ENCODE results near the gene JARID2.

Gene JARID2

GRCh38 chr6:15256538-15257271 lies 10.8 kb downstream of the JARID2 start:
- TF ChIP-seq SIN3A (IDR thresholded peaks at IDR 0.05; ENCODE audit: borderline replicate concordance, insufficient read depth, low read length) = no peak
- TF ChIP-seq, protein P1, sequence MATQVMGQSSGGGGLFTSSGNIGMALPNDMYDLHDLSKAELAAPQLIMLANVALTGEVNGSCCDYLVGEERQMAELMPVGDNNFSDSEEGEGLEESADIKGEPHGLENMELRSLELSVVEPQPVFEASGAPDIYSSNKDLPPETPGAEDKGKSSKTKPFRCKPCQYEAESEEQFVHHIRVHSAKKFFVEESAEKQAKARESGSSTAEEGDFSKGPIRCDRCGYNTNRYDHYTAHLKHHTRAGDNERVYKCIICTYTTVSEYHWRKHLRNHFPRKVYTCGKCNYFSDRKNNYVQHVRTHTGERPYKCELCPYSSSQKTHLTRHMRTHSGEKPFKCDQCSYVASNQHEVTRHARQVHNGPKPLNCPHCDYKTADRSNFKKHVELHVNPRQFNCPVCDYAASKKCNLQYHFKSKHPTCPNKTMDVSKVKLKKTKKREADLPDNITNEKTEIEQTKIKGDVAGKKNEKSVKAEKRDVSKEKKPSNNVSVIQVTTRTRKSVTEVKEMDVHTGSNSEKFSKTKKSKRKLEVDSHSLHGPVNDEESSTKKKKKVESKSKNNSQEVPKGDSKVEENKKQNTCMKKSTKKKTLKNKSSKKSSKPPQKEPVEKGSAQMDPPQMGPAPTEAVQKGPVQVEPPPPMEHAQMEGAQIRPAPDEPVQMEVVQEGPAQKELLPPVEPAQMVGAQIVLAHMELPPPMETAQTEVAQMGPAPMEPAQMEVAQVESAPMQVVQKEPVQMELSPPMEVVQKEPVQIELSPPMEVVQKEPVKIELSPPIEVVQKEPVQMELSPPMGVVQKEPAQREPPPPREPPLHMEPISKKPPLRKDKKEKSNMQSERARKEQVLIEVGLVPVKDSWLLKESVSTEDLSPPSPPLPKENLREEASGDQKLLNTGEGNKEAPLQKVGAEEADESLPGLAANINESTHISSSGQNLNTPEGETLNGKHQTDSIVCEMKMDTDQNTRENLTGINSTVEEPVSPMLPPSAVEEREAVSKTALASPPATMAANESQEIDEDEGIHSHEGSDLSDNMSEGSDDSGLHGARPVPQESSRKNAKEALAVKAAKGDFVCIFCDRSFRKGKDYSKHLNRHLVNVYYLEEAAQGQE (IDR thresholded peaks at IDR 0.05; ENCODE audit: insufficient read depth in 1 of 2, low read depth in 2 of 2, low read length in 2 of 2) = no peak
- no peak for TF ChIP-seq FOXP2 (optimal IDR thresholded peaks at IDR 0.05; ENCODE audit: borderline replicate concordance, extremely low read depth, extremely low read length, insufficient read depth)
- TF ChIP-seq POLR2AphosphoS5 (IDR thresholded peaks at IDR 0.05; ENCODE audit: low read depth, low read length) = no peak
- no peak for TF ChIP-seq TAF1 (IDR thresholded peaks at IDR 0.05; ENCODE audit: borderline replicate concordance, insufficient read depth, low read length)

- TF ChIP-seq TAF1 (IDR thresholded peaks at IDR 0.05; ENCODE audit: borderline replicate concordance, insufficient read depth, low read length) = no peak
- TF ChIP-seq FOXP2 (optimal IDR thresholded peaks at IDR 0.05; ENCODE audit: borderline replicate concordance, extremely low read depth, extremely low read length, insufficient read depth) = no peak
- TF ChIP-seq SIN3A (IDR thresholded peaks at IDR 0.05; ENCODE audit: borderline replicate concordance, insufficient read depth, low read length) = no peak
- no peak for TF ChIP-seq POLR2AphosphoS5 (IDR thresholded peaks at IDR 0.05; ENCODE audit: low read depth, low read length)
- TF ChIP-seq, protein P1 (IDR thresholded peaks at IDR 0.05; ENCODE audit: insufficient read depth in 1 of 2, low read depth in 2 of 2, low read length in 2 of 2) = no peak
These were observed 11.7 kb downstream of the JARID2 start for GRCh38 chr6:15257357-15258132.

- TF ChIP-seq TAF1 (IDR thresholded peaks at IDR 0.05; ENCODE audit: borderline replicate concordance, insufficient read depth, low read length) = no peak
- no peak for TF ChIP-seq SIN3A (IDR thresholded peaks at IDR 0.05; ENCODE audit: borderline replicate concordance, insufficient read depth, low read length)
- no peak for TF ChIP-seq FOXP2 (optimal IDR thresholded peaks at IDR 0.05; ENCODE audit: borderline replicate concordance, extremely low read depth, extremely low read length, insufficient read depth)
These were observed 13.9 kb downstream of the JARID2 start for GRCh38 chr6:15259766-15260098.

GRCh38 chr6:15260099-15260821 lies 14.4 kb downstream of the JARID2 start:
- TF ChIP-seq, protein P1 (IDR thresholded peaks at IDR 0.05; ENCODE audit: insufficient read depth in 1 of 2, low read depth in 2 of 2, low read length in 2 of 2) = no peak
- TF ChIP-seq FOXP2 (optimal IDR thresholded peaks at IDR 0.05; ENCODE audit: borderline replicate concordance, extremely low read depth, extremely low read length, insufficient read depth) (no peak), TAF1 (IDR thresholded peaks at IDR 0.05; ENCODE audit: borderline replicate concordance, insufficient read depth, low read length) (no peak)

DNA sequence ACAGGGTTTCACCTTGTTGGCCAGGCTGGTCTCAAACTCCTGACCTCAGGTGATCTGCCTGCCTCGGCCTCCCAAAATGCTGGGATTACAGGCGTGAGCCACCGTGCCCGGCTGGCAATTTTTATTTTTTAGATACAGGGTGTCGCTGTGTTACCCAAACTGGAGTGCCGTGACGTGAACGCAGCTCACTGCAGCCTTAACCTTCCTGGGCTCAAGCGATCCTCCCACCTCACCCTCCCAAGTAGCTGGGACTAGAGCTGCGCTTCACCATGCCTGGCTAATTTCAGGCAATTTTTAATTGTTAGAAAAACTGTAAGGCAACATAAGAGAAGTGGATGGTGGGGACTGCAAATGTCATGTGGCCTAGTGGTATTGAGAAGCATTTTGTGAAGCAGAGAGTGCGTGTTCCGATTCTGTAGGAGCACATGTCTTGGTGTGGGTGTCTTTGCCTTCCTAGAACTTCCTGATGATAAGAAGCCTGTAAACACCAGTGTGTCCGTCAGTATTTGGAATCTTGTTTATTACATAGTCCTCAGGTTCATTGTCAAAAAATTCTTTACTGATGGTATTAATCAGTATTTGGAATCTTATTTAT lies 18.0 kb downstream of the JARID2 start:
- TF ChIP-seq TAF1 (IDR thresholded peaks at IDR 0.05; ENCODE audit: borderline replicate concordance, insufficient read depth, low read length) = no peak
- TF ChIP-seq SIN3A (IDR thresholded peaks at IDR 0.05; ENCODE audit: borderline replicate concordance, insufficient read depth, low read length) = no peak
- TF ChIP-seq, protein P1 (IDR thresholded peaks at IDR 0.05; ENCODE audit: insufficient read depth in 1 of 2, low read depth in 2 of 2, low read length in 2 of 2) = no peak
- TF ChIP-seq POLR2AphosphoS5 (IDR thresholded peaks at IDR 0.05; ENCODE audit: low read depth, low read length) = no peak
- no peak for TF ChIP-seq FOXP2 (optimal IDR thresholded peaks at IDR 0.05; ENCODE audit: borderline replicate concordance, extremely low read depth, extremely low read length, insufficient read depth)
